Hepatocyte (in vitro differentiated cells): Measurements from ENCODE around the gene PLCD3. TPM values are rescaled to one million over a fixed set of nuclear protein-coding genes. Genes with fewer than 3 reads are reported as not detected.

Source experiments
- DNase-seq: peaks from one replicate; pipeline ENCODE4 v3.0.0-alpha.2; 2016; ENCODE audit warnings: low spot score
- H2AFZ ChIP-seq: fragments of 200-600 bp; sonication (generic); 2 replicates; pipeline ENCODE4 v1.6.0; 2016; ENCODE audit warnings: antibody characterized with exemption, mild to moderate bottlenecking
- H3K27ac ChIP-seq: fragments of 200-600 bp; sonication (generic); 2 replicates; pipeline ENCODE4 v1.5.1; 2016; ENCODE audit warnings: mild to moderate bottlenecking
- H3K27me3 ChIP-seq: fragments of 200-600 bp; sonication (generic); 2 replicates; pipeline ENCODE4 v1.6.1; 2016
- H3K36me3 ChIP-seq: fragments of 200-600 bp; sonication (generic); replicated peaks from 2 replicates; pipeline ENCODE4 v1.5.1; 2016; ENCODE audit warnings: low read depth; ENCODE audit not compliant: insufficient read depth
- H3K4me1 ChIP-seq: fragments of 200-600 bp; sonication (generic); 2 replicates; pipeline ENCODE4 v1.5.1; 2016; ENCODE audit warnings: mild to moderate bottlenecking, moderate library complexity; ENCODE audit not compliant: insufficient read depth
- H3K4me2 ChIP-seq: fragments of 200-600 bp; sonication (generic); 2 replicates; pipeline ENCODE4 v1.6.0; 2016
- H3K4me3 ChIP-seq: fragments of 200-600 bp; sonication (generic); 2 replicates; pipeline ENCODE4 v1.5.1; 2016; ENCODE audit warnings: mild to moderate bottlenecking
- H3K79me2 ChIP-seq: fragments of 200-600 bp; sonication (generic); 2 replicates; pipeline ENCODE4 v1.6.0; 2017; ENCODE audit warnings: mild to moderate bottlenecking
- H3K9me2 ChIP-seq: fragments of 200-600 bp; sonication (generic); replicated peaks from 2 replicates; pipeline ENCODE4 v1.6.0; 2017; ENCODE audit warnings: mild to moderate bottlenecking; ENCODE audit not compliant: insufficient read depth
- H3K9me3 ChIP-seq: fragments of 200-600 bp; sonication (generic); 2 replicates; pipeline ENCODE4 v1.5.1; 2016; ENCODE audit warnings: low read depth, mild to moderate bottlenecking
- H4K20me1 ChIP-seq: fragments of 200-600 bp; sonication (generic); 2 replicates; pipeline ENCODE4 v1.6.0; 2016; ENCODE audit warnings: mild to moderate bottlenecking; ENCODE audit not compliant: insufficient read depth, poor library complexity, severe bottlenecking
- EZH2 ChIP-seq: fragments of 200-600 bp; sonication (generic); IDR thresholded peaks from 2 replicates; pipeline ENCODE4 v1.6.1; 2016; ENCODE audit warnings: antibody characterized with exemption, mild to moderate bottlenecking, borderline replicate concordance
- EZH2phosphoT487 ChIP-seq: fragments of 200-600 bp; sonication (generic); IDR thresholded peaks from one replicate; pipeline ENCODE4 v1.6.1; 2018; ENCODE audit warnings: antibody characterized with exemption, mild to moderate bottlenecking, low read depth, moderate library complexity; ENCODE audit not compliant: unreplicated experiment, severe bottlenecking
- WGBS: methylation state at CpG from one replicate; pipeline ENCODE4 v1.1.6; 2016; ENCODE audit warnings: low lambda C conversion rate; ENCODE audit errors: missing lambda C conversion rate; 5-methylcytosine and 5-hydroxymethylcytosine counted together
- polyA plus RNA-seq: library from polyadenylated mRNA; unstranded; fragments of >200 nt; fragmentation: Nextera tagmentation; extraction: Ambion mirVana; gene quantifications from 2 replicates; pipeline ENCODE4 v1.2.1, GENCODE V29; 2016
- total RNA-seq: library from RNA; depleted of rRNA; stranded (reverse); fragments of >200 nt; gene quantifications from 2 replicates; pipeline ENCODE4 v1.2.3, GENCODE V29; 2014
- TF ChIP-seq, protein P1 (sequence below): fragments of 200-600 bp; sonication (generic); IDR thresholded peaks from 2 replicates; pipeline ENCODE4 v1.5.1; 2016; ENCODE audit warnings: antibody characterized with exemption, mild to moderate bottlenecking; ENCODE audit not compliant: poor library complexity

PLCD3 gene
- total and polyA plus RNA-seq, 2 experiments from 2014 or later, result 41.8 to 69.7 TPM

GRCh38 chr17:45120558-45120957, 11.8 kb downstream of the PLCD3 start:
- Histone ChIP-seq H3K79me2 (peaks cover 32% of the 10 kb centered on the region), H3K9me3 (no peaks in the 10 kb centered on the region), H4K20me1 (no peaks in the 10 kb centered on the region), H3K9me2 (no peaks in the 10 kb centered on the region), H3K4me1 (peaks cover 25% of the 10 kb centered on the region), H3K4me2 (no peak overlapping the region), H2AFZ (no peak overlapping the region), H3K36me3 (no peaks in the 10 kb centered on the region), H3K27me3 (no peaks in the 10 kb centered on the region), H3K27ac (no peak overlapping the region), H3K4me3 (no peak overlapping the region)
- WGBS, result 95% methylated on average over 21 of the region's 22 CpGs
- DNase-seq, result no peak
- TF ChIP-seq EZH2 (no peak), EZH2phosphoT487 (no peak)
- TF ChIP-seq, protein P1, sequence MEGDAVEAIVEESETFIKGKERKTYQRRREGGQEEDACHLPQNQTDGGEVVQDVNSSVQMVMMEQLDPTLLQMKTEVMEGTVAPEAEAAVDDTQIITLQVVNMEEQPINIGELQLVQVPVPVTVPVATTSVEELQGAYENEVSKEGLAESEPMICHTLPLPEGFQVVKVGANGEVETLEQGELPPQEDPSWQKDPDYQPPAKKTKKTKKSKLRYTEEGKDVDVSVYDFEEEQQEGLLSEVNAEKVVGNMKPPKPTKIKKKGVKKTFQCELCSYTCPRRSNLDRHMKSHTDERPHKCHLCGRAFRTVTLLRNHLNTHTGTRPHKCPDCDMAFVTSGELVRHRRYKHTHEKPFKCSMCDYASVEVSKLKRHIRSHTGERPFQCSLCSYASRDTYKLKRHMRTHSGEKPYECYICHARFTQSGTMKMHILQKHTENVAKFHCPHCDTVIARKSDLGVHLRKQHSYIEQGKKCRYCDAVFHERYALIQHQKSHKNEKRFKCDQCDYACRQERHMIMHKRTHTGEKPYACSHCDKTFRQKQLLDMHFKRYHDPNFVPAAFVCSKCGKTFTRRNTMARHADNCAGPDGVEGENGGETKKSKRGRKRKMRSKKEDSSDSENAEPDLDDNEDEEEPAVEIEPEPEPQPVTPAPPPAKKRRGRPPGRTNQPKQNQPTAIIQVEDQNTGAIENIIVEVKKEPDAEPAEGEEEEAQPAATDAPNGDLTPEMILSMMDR, result no peak

DNA sequence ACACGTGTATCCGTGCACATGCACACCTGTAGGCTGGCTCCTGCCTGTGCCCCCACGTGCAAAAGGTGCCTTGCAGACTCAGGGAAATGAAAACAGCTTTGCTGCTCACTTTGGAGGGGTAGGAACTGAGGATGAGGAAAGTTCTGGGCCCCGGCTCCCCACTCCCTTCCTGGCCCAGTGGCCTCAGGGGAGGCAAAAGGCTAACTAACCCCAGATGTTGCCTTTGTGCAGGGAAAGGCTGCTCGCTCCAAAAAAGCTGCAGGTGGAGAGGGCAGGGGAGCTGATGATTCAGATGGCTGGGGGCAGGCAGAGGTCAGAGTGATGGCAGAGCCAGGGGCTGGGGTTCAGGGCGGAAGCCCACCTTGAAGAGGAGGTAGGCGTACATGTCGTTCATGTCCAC, 12.4 kb downstream of the PLCD3 start:
- Histone ChIP-seq H3K27me3 (no peaks in the 10 kb centered on the region), H4K20me1 (no peaks in the 10 kb centered on the region), H3K4me3 (no peak overlapping the region), H3K27ac (no peak overlapping the region), H3K36me3 (no peaks in the 10 kb centered on the region), H3K79me2 (peaks cover 26% of the 10 kb centered on the region), H3K9me2 (no peaks in the 10 kb centered on the region), H3K4me1 (peaks cover 25% of the 10 kb centered on the region), H2AFZ (no peak overlapping the region), H3K4me2 (no peak overlapping the region), H3K9me3 (no peaks in the 10 kb centered on the region)
- TF ChIP-seq EZH2 (no peak), EZH2phosphoT487 (no peak)
- TF ChIP-seq, protein P1, result no peak
- no peak for DNase-seq
- 81% methylated on average over 8 of the region's 8 CpGs for WGBS

DNA sequence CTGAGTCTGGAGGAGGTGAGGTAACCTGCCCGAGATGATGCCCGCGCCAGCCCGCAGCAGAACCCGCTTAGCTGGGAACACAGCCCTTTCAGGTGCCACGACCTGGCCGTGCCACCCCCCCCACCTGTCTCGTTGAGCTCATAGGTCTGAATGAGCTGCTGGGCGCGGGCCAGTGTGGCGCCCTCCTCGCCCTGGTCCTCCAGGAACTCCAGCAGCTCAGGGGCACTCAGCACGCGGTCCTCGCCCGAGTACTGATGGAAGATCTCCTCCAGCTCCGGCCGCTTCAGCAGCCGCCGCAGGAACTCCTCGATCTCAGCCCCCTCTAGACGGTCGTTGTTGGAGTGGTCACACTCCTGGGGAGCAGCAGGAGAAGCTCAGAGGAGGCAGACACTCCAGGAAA, 13.6 kb downstream of the PLCD3 start:
- 97% methylated on average over 23 of the region's 23 CpGs for WGBS

More for the DNA sequence above, 13.6 kb downstream of the PLCD3 start:
- H4K20me1 ChIP-seq, result no peaks in the 10 kb centered on the region
- no peak overlapping the region for H3K27ac ChIP-seq
- H3K36me3 ChIP-seq, result no peaks in the 10 kb centered on the region
- no peak overlapping the region for H2AFZ ChIP-seq
- H3K9me2 ChIP-seq, result no peaks in the 10 kb centered on the region
- H3K79me2 ChIP-seq, result peaks cover 16% of the 10 kb centered on the region
- H3K9me3 ChIP-seq, result no peaks in the 10 kb centered on the region
- no peak for DNase-seq
- no peak for TF ChIP-seq EZH2
- TF ChIP-seq, protein P1, result no peak
- no peak for TF ChIP-seq EZH2phosphoT487
- no peak overlapping the region for H3K4me3 ChIP-seq
- no peaks in the 10 kb centered on the region for H3K27me3 ChIP-seq
- no peak overlapping the region for H3K4me2 ChIP-seq
- peaks cover 15% of the 10 kb centered on the region for H3K4me1 ChIP-seq
